Vagina (tissue), 2 donors: ENCODE results near the gene ALG12.

Experiments
- CTCF ChIP-seq, 3 experiments: fragments of 450-650 bp in 2 of 3; fragments of 200-600 bp in 1 of 3; sonication (generic) in 1 of 3; IDR thresholded peaks; one replicate each; pipeline ENCODE4 v1.5.1; 2017 to 2019; ENCODE audit warnings: antibody characterized with exemption in 3 of 3, mild to moderate bottlenecking in 2 of 3, moderate library complexity in 2 of 3
- POLR2A ChIP-seq, 2 donors: fragments of 450-650 bp; IDR thresholded peaks; one replicate each; pipeline ENCODE4 v1.6.1; 2017; ENCODE audit warnings: antibody characterized with exemption in 2 of 2, mild to moderate bottlenecking in 2 of 2, moderate library complexity in 2 of 2

- TF ChIP-seq CTCF (IDR thresholded peaks at IDR 0.05) (no peak), POLR2A (IDR thresholded peaks at IDR 0.05) (no peak)
These were observed 15.3 kb upstream of the ALG12 start for GRCh38 chr22:49933236-49934159.
